ENCODE results near the gene SELENON.

Gene SELENON

GRCh38 chr1:25770541-25771220 is 29.3 kb upstream of the SELENON start:
- DNase-seq, result no peak

DNA sequence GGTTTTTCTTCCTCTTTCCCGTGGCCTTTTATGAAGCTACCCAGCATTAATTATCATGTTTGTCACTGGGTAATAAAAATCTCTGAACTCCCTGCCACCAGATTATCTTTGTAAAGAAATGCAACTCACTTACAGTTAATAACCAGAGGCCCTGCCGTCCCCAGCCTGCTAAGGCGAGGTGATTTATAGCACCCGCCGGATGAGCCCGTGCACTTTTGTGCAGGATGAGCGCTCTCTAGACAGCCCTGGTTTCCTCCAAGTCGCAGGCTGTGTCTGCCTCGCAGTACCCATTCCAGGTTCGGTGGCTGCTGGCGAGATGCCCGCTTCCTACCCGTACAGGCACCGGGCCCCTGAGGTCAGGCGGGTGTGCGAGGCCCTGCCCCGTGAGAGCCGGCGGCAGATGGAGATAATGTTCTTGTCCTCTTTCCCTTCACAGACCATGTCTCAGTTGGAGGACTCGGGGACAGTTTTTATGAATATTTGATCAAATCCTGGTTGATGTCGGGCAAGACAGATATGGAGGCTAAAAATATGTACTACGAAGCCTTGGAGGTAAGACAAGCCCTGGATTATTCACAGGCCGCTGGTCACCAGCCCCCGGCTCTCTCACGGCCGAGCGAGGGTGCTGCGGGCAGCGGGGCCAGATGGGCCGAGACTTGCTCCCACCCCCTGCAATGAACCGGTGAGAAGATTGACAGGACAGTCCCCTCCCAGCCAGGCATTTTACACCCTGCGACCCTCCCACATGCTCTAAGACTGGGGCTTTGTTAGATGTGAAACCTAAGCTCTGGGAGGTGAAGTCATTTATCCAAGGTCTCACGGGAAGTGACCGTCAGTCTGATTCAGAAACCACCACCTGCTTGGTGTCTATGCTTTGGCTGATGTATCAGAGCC is 28.5 kb upstream of the SELENON start:
- DNase-seq, result peak; percentile 68

DNA sequence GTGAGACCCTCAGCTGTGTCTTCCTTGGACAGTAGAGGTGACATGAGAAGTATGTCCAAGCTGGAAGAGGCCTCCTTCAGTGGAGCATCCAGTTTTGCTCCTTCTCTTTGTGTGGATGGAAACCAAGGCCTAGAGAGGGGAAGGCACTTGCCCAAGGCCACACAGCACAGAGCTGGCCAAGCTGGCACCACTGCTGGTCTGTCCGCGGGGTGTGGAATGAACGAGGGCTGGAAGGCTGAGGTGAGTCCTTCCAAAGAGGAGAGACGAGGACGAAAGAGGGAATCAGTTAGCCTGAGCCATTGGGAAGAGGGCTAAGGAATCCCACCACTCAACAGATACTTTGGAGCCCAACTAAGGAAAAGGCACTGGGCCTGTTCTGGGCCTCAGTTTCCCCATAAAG is 27.8 kb upstream of the SELENON start:
- DNase-seq, result no peak

GRCh38 chr1:25772692-25773245 is 27.2 kb upstream of the SELENON start:
- DNase-seq, result no peak

DNA sequence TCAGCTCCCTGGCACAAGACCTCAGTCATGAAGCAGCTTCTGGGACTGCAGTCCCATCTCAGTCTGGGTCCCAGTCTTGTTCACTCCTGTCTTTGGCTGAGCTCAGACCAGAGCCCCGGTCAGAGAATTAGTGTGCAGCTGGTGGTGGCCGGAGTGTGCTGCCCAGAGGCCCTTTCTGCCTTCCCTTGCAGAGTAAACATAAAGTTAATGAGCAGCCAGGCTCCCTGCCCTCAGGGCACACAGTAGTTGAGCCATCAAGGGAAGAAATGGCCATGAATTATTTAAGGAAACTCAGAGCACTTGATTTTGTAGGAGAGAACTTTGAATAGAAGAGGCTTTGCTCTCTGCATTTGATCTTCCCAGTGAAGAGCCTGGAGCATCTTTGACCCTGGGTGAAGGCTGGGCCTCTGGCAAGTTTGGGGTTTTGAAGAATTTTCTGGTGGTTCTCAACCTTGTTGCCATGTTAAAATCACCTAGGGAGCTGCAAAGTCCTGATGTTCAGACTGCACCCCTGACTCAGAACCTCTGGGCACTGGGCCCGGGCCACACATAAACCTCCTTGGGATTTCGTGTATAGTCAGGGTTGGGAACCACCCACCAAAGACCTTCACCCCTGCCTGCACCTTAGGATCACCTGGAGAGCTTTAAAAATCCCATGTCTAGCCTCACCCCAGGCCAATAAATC is 26.4 kb upstream of the SELENON start:
- DNase-seq, result no peak

- peak; percentile 62 for DNase-seq
These were observed 25.7 kb upstream of the SELENON start for GRCh38 chr1:25774206-25774803.

DNA sequence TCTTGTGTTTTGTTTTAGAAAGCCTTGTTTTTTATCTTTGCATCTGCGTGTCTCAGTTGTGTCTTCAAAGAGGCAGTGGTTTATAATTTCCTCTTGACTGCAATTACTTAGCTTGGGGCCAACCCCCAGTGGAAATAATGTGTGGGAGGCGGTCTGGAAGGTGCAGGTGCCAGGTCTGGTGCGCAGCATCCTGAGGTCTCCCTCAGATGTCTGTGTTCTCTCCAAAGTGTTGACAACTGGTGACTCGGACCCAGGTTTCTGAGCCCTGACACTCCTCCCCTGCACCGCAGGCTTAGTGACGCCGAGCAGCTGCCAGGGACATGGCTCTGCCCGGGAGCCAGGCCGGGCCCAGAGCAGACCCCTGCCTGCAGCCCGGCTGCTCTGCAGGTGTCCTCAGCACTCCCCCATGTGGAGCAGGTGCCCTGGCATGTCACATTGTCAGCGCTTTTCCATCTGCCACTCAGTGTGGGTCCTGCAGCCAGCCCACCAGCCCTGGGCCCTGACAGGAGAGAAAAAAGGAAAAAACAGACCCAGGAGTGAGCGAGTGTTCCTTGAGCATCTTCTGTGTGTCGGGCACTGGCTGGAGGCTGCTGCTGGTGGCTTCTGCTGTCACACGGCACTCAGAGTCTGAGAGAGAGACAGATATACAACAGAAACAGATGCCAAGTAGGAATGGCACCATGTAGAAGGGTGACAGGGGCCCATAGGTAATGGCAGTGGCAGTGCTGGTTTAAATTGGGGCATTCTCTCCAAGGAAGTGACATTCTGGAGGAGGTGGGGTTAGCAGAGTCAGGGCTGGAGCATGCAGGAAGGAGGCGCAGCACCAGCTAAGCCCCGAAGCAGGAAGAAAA is 24.8 kb upstream of the SELENON start:
- DNase-seq, result peak; percentile 90

GRCh38 chr1:25779388-25779787 is 20.6 kb upstream of the SELENON start:
- no peak for DNase-seq

GRCh38 chr1:25779894-25780293 is 20.1 kb upstream of the SELENON start:
- DNase-seq, result no peak

GRCh38 chr1:25780318-25781129 is 19.5 kb upstream of the SELENON start:
- peak; percentile 69 for DNase-seq

DNA sequence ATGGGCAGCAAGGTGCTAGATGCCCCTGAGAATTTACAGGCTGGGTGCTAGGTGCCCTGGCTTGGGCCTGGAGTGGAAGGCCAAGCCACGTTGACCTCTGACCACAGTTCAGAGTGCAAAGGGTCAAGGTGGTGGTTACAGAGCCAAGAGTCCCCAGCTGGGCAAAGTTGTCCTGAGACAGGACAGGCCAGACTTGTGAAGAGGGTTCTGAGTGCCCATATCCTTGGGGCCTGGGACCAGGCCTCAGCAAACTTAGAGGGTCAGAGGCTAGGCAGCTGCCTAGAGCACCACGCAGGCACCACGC is 18.9 kb upstream of the SELENON start:
- DNase-seq, result no peak

DNA sequence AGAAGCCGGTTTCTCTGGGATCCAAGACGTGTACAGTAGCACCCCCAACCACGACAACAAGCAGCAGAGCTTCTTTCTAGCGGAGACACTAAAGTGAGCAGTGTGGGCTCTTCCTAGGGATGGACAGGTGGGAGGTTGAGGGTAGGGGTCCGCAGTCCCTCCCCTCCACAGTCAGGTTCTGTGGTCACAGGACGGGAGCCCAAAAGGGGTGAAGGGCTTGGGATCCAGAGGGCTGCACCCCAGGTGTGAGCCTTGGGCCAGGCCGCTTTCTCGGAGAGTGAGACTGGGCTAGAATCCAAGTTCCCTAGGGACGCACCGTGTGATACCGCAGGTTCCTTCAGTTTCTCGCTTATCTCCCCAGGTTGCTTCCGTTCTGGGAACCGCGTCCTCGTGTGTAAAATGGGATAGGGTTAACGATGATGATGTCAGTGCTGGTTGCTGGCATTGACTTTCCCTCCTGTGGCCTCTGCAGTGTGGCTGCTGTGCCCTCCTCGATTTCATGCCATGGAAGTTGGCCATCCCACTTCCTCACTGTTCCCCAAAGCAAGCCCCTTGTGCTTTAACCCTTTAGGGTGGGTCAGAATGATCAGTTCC is 17.3 kb upstream of the SELENON start:
- peak; percentile 25 for DNase-seq

GRCh38 chr1:25784575-25785051 is 15.4 kb upstream of the SELENON start:
- DNase-seq, result no peak

GRCh38 chr1:25785333-25786067 is 14.5 kb upstream of the SELENON start:
- no peak for DNase-seq

- DNase-seq, result no peak
These were observed 12.9 kb upstream of the SELENON start for GRCh38 chr1:25786887-25787759.

- peak; percentile 18 for DNase-seq
These were observed 12.2 kb upstream of the SELENON start for GRCh38 chr1:25787760-25788166.

GRCh38 chr1:25790472-25790871 is 9.5 kb upstream of the SELENON start:
- DNase-seq, result no peak

DNA sequence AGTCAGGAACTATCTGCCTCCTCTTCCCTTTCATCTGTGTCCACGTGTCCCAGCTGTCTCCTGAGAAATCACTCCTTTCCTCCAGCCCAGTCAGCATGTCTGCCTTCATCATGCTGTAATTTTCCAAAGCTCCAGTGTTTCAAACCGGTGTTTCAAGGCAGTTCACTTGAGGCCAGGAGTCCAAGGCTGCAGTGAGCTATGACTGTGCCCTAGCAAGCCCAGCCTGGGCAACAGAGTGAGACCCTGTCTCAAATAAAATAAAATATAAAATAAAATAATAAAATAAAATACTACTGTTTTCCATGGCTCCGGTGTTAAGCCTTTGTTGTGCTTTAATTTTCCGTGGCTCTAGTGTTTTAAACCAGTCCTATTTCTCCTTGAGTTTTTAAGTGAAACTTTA is 7.9 kb upstream of the SELENON start:
- no peak for DNase-seq

All from NCI-H2171 treated with DMSO at 0.1 percent for 48 hours (cell line).